Psoas muscle (tissue), 8 donors: Measurements from ENCODE around the gene EEF1G. TPM values are rescaled to one million over a fixed set of nuclear protein-coding genes. Genes with fewer than 3 reads are reported as not detected.

ENCODE experiments used
- ATAC-seq, 4 donors: fragments of 200-7000 bp; cut with Tn5 transposase; one replicate each; pipeline ENCODE4 v1.9.1; 2020; ENCODE audit warnings: moderate library complexity in 3 of 4, mild to moderate bottlenecking in 2 of 4
- DNase-seq, 2 donors: peaks; one replicate each; pipeline ENCODE4 v3.0.0-alpha.2; 2020
- H3K27ac ChIP-seq: fragments of 200-600 bp; one replicate; pipeline ENCODE4 v1.8.0; 2022
- H3K27me3 ChIP-seq, 3 donors: fragments of 200-600 bp in 1 of 3; one replicate each; pipeline versions ENCODE4 v1.6.1 to v1.8.0; 2013 to 2022; ENCODE audit warnings: low read length in 2 of 3, mild to moderate bottlenecking in 2 of 3, moderate library complexity in 1 of 3; ENCODE audit not compliant: insufficient read depth in 3 of 3
- H3K36me3 ChIP-seq, 2 donors: fragments of 200-600 bp in 1 of 2; one replicate each; pipeline versions ENCODE4 v1.6.1 to v1.8.0; 2013 to 2022; ENCODE audit warnings: low read depth in 1 of 2, mild to moderate bottlenecking in 1 of 2, moderate library complexity in 1 of 2; ENCODE audit not compliant: insufficient read depth in 1 of 2
- H3K4me1 ChIP-seq: fragments of 200-600 bp; one replicate; pipeline ENCODE4 v1.8.0; 2022
- H3K4me3 ChIP-seq: fragments of 200-600 bp; one replicate; pipeline ENCODE4 v1.8.0; 2022; ENCODE audit warnings: mild to moderate bottlenecking
- H3K9me3 ChIP-seq: fragments of 200-600 bp; one replicate; pipeline ENCODE4 v1.8.0; 2022
- WGBS, 3 donors: extraction: QIAGEN DNeasy Blood & Tissue Kit; methylation state at CpG; one replicate each; pipeline versions ENCODE4 v1.1.6 to v1.1.7; 2013; 5-methylcytosine and 5-hydroxymethylcytosine counted together
- intact Hi-C, 2 donors: fragments of 100-400 bp; cut with DNase I; formaldehyde crosslinking; loops; one replicate each; pipeline versions ENCODE4 v1.11.0 to v1.14.2; 2022
- polyA plus RNA-seq, 3 donors: library from polyadenylated mRNA; stranded (reverse); fragments of 200-250 nt; gene quantifications; one replicate each; pipeline ENCODE4 v1.2.3, GENCODE V29; 2013
- total RNA-seq, 4 donors: library from RNA; stranded (reverse); fragmentation: NEBNext Ultra II Directional in 2 of 4; extraction: Animal tissue kit (Norgen Biotek cat#: 25700) in 2 of 4; gene quantifications; one replicate each; pipeline versions ENCODE4 v1.2.1 to v1.2.4, GENCODE V29; 2021 to 2023
- TF ChIP-seq, protein P1 (sequence below): fragments of 200-600 bp; IDR thresholded peaks from one replicate; pipeline ENCODE4 v1.8.0; 2022; ENCODE audit warnings: antibody characterized with exemption
- donor health status: healthy with polysubstance abuse.
- donor health status: DM: no; HTN: no; CAD: no; lungs with moderate emphysema.
- donor health status: Bipolar disorder and iron deficiency.
- donor health status: healthy.
- donor health status: DM: yes; HTN: yes; CAD: no.
- donor health status: DM: no; HTN: no; CAD: no.
- donor health status: DM: no; HTN: no; CAD: no.
- donor health status: DM: yes; HTN: yes; CAD: no.

EEF1G gene
- total and polyA plus RNA-seq, 7 donors = 1,137 to 2,356 (median 1,690) TPM

- Histone ChIP-seq H3K4me1 (peaks cover 40% of the 10 kb centered on the region), H3K9me3 (no peaks in the 10 kb centered on the region), H3K4me3 (no peak overlapping the region), H3K27ac (peak overlapping the region; percentile 36), H3K36me3 (peaks cover 27 to 58% of the 10 kb centered on the region in 2 donors), H3K27me3 (no peaks in the 10 kb centered on the region)
- DNase-seq = no peak
- WGBS, 3 donors = 62 to 73% (median 65%) methylated on average over 12 of the region's 12 CpGs
- TF ChIP-seq, protein P1, sequence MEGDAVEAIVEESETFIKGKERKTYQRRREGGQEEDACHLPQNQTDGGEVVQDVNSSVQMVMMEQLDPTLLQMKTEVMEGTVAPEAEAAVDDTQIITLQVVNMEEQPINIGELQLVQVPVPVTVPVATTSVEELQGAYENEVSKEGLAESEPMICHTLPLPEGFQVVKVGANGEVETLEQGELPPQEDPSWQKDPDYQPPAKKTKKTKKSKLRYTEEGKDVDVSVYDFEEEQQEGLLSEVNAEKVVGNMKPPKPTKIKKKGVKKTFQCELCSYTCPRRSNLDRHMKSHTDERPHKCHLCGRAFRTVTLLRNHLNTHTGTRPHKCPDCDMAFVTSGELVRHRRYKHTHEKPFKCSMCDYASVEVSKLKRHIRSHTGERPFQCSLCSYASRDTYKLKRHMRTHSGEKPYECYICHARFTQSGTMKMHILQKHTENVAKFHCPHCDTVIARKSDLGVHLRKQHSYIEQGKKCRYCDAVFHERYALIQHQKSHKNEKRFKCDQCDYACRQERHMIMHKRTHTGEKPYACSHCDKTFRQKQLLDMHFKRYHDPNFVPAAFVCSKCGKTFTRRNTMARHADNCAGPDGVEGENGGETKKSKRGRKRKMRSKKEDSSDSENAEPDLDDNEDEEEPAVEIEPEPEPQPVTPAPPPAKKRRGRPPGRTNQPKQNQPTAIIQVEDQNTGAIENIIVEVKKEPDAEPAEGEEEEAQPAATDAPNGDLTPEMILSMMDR = no peak
- ATAC-seq = no peak
- intact Hi-C loops = no loop called here
Measured at GRCh38 chr11:62535802-62536201, 37.9 kb downstream of the EEF1G start.

DNA sequence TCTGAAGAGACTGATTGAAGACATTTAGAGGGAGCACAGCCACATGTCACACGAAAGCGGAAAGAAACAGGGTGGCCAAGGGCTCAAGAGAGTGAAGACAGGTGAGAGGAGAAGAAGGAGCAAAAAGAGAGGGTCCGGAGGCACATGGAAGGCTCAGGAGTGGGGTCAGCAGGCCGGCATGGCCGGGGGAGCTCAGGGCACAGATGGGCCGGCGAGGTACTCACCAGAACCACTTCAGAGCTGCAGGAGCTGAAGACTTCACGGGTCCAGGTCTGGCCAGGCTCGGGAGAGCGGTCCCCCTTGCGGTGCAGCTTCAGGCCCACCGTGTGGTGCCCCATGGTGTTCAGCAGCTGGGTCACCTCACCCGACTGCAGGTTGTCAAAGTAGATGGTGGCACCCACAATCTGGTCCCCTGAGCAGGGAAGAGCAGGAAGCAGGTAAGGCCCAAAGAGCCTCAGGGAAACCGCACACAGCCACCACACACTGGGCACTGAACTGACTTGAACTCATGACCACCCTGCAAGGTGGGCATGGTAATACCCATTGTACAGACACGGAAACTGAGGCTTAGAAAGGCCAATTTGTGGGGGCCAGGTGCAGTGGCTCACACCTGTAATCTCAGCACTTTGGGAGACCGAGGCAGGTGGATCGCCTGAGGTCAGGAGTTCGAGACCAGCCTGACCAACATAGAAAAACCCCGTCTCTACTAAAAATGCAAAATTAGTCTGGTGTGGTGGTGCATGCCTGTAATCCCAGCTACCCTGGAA, 38.7 kb downstream of the EEF1G start:
- no peak overlapping the region for H3K27ac ChIP-seq
- ATAC-seq (no peak), DNase-seq (no peak)
- 87 to 92% (median 92%) methylated on average over 19 of the region's 19 CpGs for WGBS, 3 donors
- H3K4me1 ChIP-seq = peaks cover 32% of the 10 kb centered on the region
- peaks cover 34 to 67% of the 10 kb centered on the region in 2 donors for H3K36me3 ChIP-seq
- intact Hi-C loops = no loop called here
- TF ChIP-seq, protein P1 = no peak
- H3K9me3 ChIP-seq = no peaks in the 10 kb centered on the region
- no peak overlapping the region for H3K4me3 ChIP-seq
- no peaks in the 10 kb centered on the region for H3K27me3 ChIP-seq

DNA sequence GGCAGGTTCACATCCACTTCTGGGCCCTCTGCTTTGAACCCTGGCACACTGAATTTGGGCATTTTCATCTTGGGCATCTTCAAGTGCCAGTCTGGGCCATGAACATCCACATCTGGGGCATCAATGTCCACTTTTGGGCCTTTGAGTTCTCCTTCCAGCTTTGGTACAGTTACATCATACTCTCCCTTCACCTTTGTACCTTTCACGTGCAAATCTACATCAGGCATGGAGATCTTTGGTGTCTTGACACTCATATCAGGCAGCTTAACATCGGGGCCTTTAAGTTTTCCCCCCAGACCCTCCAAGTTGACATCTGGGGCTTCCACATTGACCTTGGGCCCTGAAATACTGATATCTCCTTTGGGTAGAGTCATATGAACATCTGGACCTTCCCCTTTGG, 41.6 kb downstream of the EEF1G start:
- ATAC-seq = no peak
- WGBS, 3 donors = 92 to 93% (median 93%) methylated on average over 2 of the region's 2 CpGs
- H3K4me1 ChIP-seq = peaks cover 3% of the 10 kb centered on the region
- H3K27ac ChIP-seq = no peak overlapping the region
- H3K36me3 ChIP-seq = peaks cover 45 to 95% of the 10 kb centered on the region in 2 donors
- TF ChIP-seq, protein P1 = no peak
- no peaks in the 10 kb centered on the region for H3K27me3 ChIP-seq
- intact Hi-C loops = no loop called here
- no peak for DNase-seq
- no peak overlapping the region for H3K4me3 ChIP-seq
- no peaks in the 10 kb centered on the region for H3K9me3 ChIP-seq

GRCh38 chr11:62516736-62517371, 56.8 kb downstream of the EEF1G start:
- no peak overlapping the region for H3K4me3 ChIP-seq
- peaks cover 3% of the 10 kb centered on the region for H3K4me1 ChIP-seq
- ATAC-seq (no peak), DNase-seq (no peak)
- 74 to 76% (median 74%) methylated on average over 14 of the region's 14 CpGs for WGBS, 3 donors
- intact Hi-C loops = no loop called here
- no peaks in the 10 kb centered on the region for H3K27me3 ChIP-seq
- TF ChIP-seq, protein P1 = no peak
- H3K9me3 ChIP-seq = no peaks in the 10 kb centered on the region
- H3K27ac ChIP-seq = no peak overlapping the region
- peaks cover 18 to 81% of the 10 kb centered on the region in 2 donors for H3K36me3 ChIP-seq
